ENCODE measurements around the gene CAPZA1.

The CAPZA1 gene

DNA sequence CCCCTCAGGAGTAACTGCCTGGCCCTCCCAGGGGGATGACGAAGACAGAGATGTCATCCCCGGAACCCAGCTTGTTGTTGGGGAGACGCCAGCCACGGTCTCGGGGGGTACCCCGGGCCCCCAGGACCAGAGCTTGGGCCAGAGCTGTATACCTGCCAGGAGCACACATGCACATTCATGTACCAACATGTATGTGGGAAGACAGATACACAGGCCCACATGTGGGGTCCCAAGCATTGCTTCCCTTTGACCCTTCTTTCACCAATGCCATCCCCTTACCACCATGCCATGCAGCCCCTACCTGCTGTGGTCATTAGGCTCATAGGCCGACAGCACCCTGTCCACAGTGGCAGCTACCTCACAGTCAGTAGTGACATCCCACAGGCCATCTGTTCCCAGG, 90.5 kb downstream of the CAPZA1 start:
- TF ChIP-seq, protein P1, sequence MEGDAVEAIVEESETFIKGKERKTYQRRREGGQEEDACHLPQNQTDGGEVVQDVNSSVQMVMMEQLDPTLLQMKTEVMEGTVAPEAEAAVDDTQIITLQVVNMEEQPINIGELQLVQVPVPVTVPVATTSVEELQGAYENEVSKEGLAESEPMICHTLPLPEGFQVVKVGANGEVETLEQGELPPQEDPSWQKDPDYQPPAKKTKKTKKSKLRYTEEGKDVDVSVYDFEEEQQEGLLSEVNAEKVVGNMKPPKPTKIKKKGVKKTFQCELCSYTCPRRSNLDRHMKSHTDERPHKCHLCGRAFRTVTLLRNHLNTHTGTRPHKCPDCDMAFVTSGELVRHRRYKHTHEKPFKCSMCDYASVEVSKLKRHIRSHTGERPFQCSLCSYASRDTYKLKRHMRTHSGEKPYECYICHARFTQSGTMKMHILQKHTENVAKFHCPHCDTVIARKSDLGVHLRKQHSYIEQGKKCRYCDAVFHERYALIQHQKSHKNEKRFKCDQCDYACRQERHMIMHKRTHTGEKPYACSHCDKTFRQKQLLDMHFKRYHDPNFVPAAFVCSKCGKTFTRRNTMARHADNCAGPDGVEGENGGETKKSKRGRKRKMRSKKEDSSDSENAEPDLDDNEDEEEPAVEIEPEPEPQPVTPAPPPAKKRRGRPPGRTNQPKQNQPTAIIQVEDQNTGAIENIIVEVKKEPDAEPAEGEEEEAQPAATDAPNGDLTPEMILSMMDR (IDR thresholded peaks at IDR 0.05; ENCODE audit: low read depth, low read length) = no peak
- Histone ChIP-seq H3K4me3 (ENCODE audit: low read depth, low read length) (no peak overlapping the region), H3K36me3 (no peaks in the 10 kb centered on the region), H3K27ac (no peak overlapping the region), H3K9me3 (ENCODE audit: severe bottlenecking) (no peaks in the 10 kb centered on the region), H3K27me3 (ENCODE audit: insufficient read depth, low read depth, severe bottlenecking) (peaks cover 12% of the 10 kb centered on the region)
- DNase-seq = no peak

DNA sequence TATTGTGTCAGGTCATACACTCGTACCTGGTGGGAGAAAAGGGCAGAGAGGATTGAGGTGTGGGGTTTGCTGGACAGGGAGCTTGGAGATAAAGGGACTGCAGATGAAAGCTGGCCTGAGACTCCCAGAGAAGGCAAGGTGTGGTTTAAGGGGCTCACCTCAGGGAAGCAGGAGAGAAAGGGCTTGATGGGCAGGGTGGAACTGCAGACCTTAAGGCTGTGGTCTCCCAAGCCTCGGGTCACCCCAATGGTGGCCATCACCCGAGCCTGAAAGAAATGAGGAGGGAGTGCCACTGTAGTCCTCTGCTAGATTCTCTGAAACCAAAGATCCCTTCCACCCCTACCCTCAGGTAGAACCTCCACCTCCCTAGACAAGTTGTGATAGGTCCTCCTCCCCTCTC, 91.0 kb downstream of the CAPZA1 start:
- H3K9me3 ChIP-seq (ENCODE audit: severe bottlenecking) = no peaks in the 10 kb centered on the region
- DNase-seq = no peak
- H3K27ac ChIP-seq = no peak overlapping the region
- TF ChIP-seq, protein P1 (IDR thresholded peaks at IDR 0.05; ENCODE audit: low read depth, low read length) = no peak
- no peak overlapping the region for H3K4me3 ChIP-seq (ENCODE audit: low read depth, low read length)
- peaks cover 12% of the 10 kb centered on the region for H3K27me3 ChIP-seq (ENCODE audit: insufficient read depth, low read depth, severe bottlenecking)
- H3K36me3 ChIP-seq = no peaks in the 10 kb centered on the region

DNA sequence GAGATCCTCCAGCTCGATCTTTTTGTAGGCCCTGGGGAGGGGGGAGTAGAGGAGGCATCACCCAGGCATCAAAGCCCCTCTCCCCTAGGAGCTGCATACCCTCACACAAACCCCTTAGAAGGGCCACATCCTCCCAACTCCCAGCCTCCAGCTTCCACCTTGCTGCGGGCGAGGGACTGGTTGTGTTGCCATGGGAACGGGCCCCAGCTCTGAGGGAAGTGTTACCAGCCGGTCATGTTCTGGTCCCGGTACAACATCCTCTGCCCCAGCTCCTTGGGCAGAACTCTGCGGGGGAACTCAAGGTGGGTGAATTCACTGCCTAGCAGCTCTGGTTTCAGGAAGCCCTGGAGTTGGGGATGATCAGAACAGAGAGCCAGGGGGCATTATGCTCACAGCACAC, 91.4 kb downstream of the CAPZA1 start:
- Histone ChIP-seq H3K4me3 (ENCODE audit: low read depth, low read length) (no peak overlapping the region), H3K27ac (no peak overlapping the region), H3K27me3 (ENCODE audit: insufficient read depth, low read depth, severe bottlenecking) (peaks cover 12% of the 10 kb centered on the region), H3K9me3 (ENCODE audit: severe bottlenecking) (no peaks in the 10 kb centered on the region), H3K36me3 (no peaks in the 10 kb centered on the region)
- DNase-seq = no peak
- TF ChIP-seq, protein P1 (IDR thresholded peaks at IDR 0.05; ENCODE audit: low read depth, low read length) = no peak

DNA sequence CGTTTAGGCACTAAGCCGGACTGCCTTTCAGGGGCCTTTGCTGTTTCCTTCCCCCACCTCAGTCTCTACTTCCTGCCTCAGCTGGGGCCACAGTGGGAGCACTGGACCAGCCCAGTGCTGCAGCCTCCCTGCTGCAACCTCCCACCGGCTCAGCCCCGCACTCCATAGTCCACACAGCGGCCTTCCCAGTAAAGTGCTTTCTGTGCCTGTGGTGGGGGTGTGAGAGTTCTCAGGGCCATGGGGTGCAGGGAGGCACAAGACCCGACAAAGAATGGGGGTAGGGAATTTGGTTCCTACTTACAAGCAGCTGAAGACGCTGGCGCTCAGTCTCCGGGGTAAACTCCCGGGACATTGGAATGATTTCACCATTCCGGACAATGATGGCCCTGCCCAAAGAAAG, 92.0 kb downstream of the CAPZA1 start:
- H3K9me3 ChIP-seq (ENCODE audit: severe bottlenecking) = no peaks in the 10 kb centered on the region
- H3K27me3 ChIP-seq (ENCODE audit: insufficient read depth, low read depth, severe bottlenecking) = peaks cover 12% of the 10 kb centered on the region
- no peaks in the 10 kb centered on the region for H3K36me3 ChIP-seq
- no peak for DNase-seq
- H3K4me3 ChIP-seq (ENCODE audit: low read depth, low read length) = no peak overlapping the region
- TF ChIP-seq, protein P1 (IDR thresholded peaks at IDR 0.05; ENCODE audit: low read depth, low read length) = no peak
- H3K27ac ChIP-seq = no peak overlapping the region

DNA sequence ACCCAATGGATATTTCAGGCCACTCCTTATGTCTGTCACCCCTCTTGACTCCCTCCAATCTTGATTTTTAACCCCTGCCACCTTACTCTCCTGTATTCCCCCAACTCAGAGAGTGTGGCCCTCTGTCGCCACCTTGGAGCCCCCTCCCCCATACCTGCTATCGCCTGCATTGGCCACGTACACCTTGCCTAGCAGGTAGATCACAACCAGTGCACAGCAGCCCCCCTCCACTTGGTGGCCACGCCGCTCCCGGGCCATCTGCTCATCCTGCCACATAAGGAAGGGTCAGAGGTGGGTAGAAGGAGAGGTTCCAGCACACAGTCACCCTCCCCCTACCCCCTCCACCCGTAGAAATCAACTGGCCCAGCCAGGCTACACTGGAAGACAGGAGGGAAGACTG, 92.6 kb downstream of the CAPZA1 start:
- Histone ChIP-seq H3K27me3 (ENCODE audit: insufficient read depth, low read depth, severe bottlenecking) (peaks cover 12% of the 10 kb centered on the region), H3K4me3 (ENCODE audit: low read depth, low read length) (no peak overlapping the region), H3K9me3 (ENCODE audit: severe bottlenecking) (no peaks in the 10 kb centered on the region), H3K36me3 (no peaks in the 10 kb centered on the region), H3K27ac (no peak overlapping the region)
- no peak for DNase-seq
- TF ChIP-seq, protein P1 (IDR thresholded peaks at IDR 0.05; ENCODE audit: low read depth, low read length) = no peak

DNA sequence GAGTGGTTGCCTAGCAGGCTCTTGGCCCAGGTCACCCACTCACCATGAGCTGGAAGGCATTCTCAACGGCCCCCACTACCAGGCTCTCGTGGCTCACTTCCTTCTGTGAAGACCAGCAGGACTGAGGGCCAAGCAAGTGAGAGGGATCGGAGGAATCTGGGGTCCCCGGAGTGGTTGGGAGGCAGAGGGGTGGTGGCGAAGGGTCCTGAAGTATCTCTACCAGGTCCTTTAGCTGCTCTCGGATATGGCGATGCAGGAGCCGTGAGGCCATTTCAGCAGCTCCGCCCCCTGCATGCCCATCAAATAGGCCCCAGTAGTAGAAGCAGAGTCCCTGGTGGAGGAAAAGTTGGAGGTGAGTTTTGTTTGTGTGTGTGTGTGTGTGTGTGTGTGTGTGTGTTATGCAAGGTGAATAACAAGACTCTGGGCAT, 93.1 kb downstream of the CAPZA1 start:
- Histone ChIP-seq H3K27me3 (ENCODE audit: insufficient read depth, low read depth, severe bottlenecking) (peaks cover 12% of the 10 kb centered on the region), H3K9me3 (ENCODE audit: severe bottlenecking) (no peaks in the 10 kb centered on the region), H3K36me3 (no peaks in the 10 kb centered on the region), H3K4me3 (ENCODE audit: low read depth, low read length) (no peak overlapping the region), H3K27ac (no peak overlapping the region)
- no peak for DNase-seq
- TF ChIP-seq, protein P1 (IDR thresholded peaks at IDR 0.05; ENCODE audit: low read depth, low read length) = no peak

Data from WERI-Rb-1 (cell line).